WTC11 (cell line): ENCODE data around the gene PSMD14.

Source experiments
- CREM ChIP-seq: sonication (generic); formaldehyde crosslinking; IDR thresholded peaks from 2 replicates; pipeline ENCODE4 v1.8.1; 2022; ENCODE audit warnings: mild to moderate bottlenecking, missing genetic modification reagents, moderate library complexity
- RELA ChIP-seq: sonication (generic); formaldehyde crosslinking; IDR thresholded peaks from 2 replicates; pipeline ENCODE4 v1.8.1; 2022; ENCODE audit warnings: missing genetic modification reagents, mild to moderate bottlenecking, borderline replicate concordance
- SMAD3 ChIP-seq: sonication (generic); formaldehyde crosslinking; IDR thresholded peaks from 2 replicates; pipeline ENCODE4 v1.8.0; 2022; ENCODE audit warnings: missing genetic modification reagents, mild to moderate bottlenecking, borderline replicate concordance
- SP1 ChIP-seq: sonication (generic); formaldehyde crosslinking; conservative IDR thresholded peaks from 2 replicates; pipeline ENCODE4 v1.8.1; 2022; ENCODE audit warnings: missing genetic modification reagents
- TCF7 ChIP-seq: sonication (generic); formaldehyde crosslinking; IDR thresholded peaks from 2 replicates; pipeline ENCODE4 v1.8.0; 2022; ENCODE audit warnings: mild to moderate bottlenecking, low read depth, missing genetic modification reagents, moderate library complexity
- TF ChIP-seq, protein P1 (sequence below): sonication (generic); formaldehyde crosslinking; IDR thresholded peaks from 2 replicates; pipeline ENCODE4 v1.8.1; 2023; ENCODE audit warnings: mild to moderate bottlenecking, missing genetic modification reagents
- TF ChIP-seq, protein P2 (sequence below): fragments of 200-600 bp; IDR thresholded peaks from 2 replicates; pipeline ENCODE4 v1.8.0; 2022; ENCODE audit warnings: antibody characterized with exemption
- TF ChIP-seq, protein P3 (sequence below): sonication (generic); formaldehyde crosslinking; IDR thresholded peaks from 2 replicates; pipeline ENCODE4 v1.8.1; 2023; ENCODE audit warnings: mild to moderate bottlenecking, moderate library complexity, missing genetic modification reagents

DNA sequence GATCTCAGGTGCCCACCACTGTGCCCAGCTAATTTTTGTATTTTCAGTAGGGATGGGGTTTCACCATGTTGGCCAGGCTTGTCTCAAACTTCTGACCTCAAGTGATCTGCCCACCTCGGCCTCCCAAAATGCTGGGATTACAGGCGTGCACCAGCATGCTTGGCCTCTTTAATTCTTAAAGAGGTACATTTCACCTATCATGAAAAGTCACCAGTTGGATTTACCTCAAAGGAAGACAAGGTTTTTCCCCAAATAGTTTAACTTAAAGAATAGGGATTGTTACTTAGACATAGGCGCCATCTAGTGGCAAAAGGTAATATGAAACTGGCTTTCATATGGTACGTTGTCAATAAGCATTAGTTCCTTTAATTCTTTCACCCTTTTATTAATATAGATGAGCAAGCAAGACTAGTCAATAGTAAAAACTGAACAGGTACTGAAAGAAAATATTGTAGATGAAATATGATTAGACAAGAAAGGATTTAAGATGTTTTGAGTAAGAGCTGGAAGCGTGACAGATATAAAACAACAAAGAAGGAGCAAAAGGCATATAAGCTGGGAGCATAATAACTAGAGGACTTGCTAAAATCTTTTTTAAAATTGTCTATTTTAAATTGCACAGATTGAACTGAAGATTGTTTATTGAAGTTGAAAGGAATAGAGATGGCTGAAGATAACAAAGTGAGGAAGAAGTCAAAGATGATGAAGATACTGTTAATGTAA lies 35.0 kb upstream of the PSMD14 start:
- TF ChIP-seq RELA (CRISPR knock-in tag) (no peak), SP1 (CRISPR knock-in tag) (no peak), CREM (no peak), SMAD3 (CRISPR knock-in tag) (no peak), TCF7 (no peak)
- TF ChIP-seq, protein P1, sequence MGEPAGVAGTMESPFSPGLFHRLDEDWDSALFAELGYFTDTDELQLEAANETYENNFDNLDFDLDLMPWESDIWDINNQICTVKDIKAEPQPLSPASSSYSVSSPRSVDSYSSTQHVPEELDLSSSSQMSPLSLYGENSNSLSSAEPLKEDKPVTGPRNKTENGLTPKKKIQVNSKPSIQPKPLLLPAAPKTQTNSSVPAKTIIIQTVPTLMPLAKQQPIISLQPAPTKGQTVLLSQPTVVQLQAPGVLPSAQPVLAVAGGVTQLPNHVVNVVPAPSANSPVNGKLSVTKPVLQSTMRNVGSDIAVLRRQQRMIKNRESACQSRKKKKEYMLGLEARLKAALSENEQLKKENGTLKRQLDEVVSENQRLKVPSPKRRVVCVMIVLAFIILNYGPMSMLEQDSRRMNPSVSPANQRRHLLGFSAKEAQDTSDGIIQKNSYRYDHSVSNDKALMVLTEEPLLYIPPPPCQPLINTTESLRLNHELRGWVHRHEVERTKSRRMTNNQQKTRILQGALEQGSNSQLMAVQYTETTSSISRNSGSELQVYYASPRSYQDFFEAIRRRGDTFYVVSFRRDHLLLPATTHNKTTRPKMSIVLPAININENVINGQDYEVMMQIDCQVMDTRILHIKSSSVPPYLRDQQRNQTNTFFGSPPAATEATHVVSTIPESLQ (CRISPR knock-in tag) = no peak
- TF ChIP-seq, protein P2, sequence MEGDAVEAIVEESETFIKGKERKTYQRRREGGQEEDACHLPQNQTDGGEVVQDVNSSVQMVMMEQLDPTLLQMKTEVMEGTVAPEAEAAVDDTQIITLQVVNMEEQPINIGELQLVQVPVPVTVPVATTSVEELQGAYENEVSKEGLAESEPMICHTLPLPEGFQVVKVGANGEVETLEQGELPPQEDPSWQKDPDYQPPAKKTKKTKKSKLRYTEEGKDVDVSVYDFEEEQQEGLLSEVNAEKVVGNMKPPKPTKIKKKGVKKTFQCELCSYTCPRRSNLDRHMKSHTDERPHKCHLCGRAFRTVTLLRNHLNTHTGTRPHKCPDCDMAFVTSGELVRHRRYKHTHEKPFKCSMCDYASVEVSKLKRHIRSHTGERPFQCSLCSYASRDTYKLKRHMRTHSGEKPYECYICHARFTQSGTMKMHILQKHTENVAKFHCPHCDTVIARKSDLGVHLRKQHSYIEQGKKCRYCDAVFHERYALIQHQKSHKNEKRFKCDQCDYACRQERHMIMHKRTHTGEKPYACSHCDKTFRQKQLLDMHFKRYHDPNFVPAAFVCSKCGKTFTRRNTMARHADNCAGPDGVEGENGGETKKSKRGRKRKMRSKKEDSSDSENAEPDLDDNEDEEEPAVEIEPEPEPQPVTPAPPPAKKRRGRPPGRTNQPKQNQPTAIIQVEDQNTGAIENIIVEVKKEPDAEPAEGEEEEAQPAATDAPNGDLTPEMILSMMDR = peak; percentile 68
- TF ChIP-seq, protein P3, sequence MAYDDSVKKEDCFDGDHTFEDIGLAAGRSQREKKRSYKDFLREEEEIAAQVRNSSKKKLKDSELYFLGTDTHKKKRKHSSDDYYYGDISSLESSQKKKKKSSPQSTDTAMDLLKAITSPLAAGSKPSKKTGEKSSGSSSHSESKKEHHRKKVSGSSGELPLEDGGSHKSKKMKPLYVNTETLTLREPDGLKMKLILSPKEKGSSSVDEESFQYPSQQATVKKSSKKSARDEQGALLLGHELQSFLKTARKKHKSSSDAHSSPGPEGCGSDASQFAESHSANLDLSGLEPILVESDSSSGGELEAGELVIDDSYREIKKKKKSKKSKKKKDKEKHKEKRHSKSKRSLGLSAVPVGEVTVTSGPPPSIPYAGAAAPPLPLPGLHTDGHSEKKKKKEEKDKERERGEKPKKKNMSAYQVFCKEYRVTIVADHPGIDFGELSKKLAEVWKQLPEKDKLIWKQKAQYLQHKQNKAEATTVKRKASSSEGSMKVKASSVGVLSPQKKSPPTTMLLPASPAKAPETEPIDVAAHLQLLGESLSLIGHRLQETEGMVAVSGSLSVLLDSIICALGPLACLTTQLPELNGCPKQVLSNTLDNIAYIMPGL = no peak
